ENCODE measurements around the gene SPOCK2. TPM values are rescaled to one million over a fixed set of nuclear protein-coding genes. Genes with fewer than 3 reads are reported as not detected.
"Not testable (repeated sequence)": the region's sequence is repeated elsewhere in the genome, so short reads cannot be mapped to it uniquely, and the experiment has no call there.

The SPOCK2 gene
- 9.7 TPM for total RNA-seq

- peaks cover 7 to 15% of the 10 kb centered on the region in 2 donors for H3K4me1 ChIP-seq
- TF ChIP-seq CTCF (IDR thresholded peaks at IDR 0.05) = no peak
- no peaks in the 10 kb centered on the region for H3K36me3 ChIP-seq
- peak within 1 kb of the TSS; percentile 54 to 62 for H3K4me3 ChIP-seq
- H3K9me3 ChIP-seq = no peaks in the 10 kb centered on the region
- no peak for DNase-seq (ENCODE audit: low spot score in 2 of 2)
- H3K27me3 ChIP-seq = peaks cover 13% of the 10 kb centered on the region
- intact Hi-C loops (cut with DNase I) = no loop called here
- H3K27ac ChIP-seq = no peak within 1 kb of the TSS
Measured at GRCh38 chr10:72087969-72088888, at the start of gene SPOCK2. SPOCK2 (minus strand) TSS chr10:72088551; CDS start chr10:72088328, 223 bp downstream.

GRCh38 chr10:72137583-72137982, 49.2 kb upstream of the SPOCK2 start:
- DNase-seq (ENCODE audit: low spot score in 2 of 2) = no peak
- H3K4me3 ChIP-seq = no peak overlapping the region
- no peaks in the 10 kb centered on the region for H3K9me3 ChIP-seq
- H3K27ac ChIP-seq = no peak overlapping the region
- H3K4me1 ChIP-seq = no peaks in the 10 kb centered on the region
- H3K27me3 ChIP-seq = no peaks in the 10 kb centered on the region
- TF ChIP-seq CTCF (IDR thresholded peaks at IDR 0.05) = no peak
- intact Hi-C loops (cut with DNase I) = no loop called here
- H3K36me3 ChIP-seq = peaks cover 5 to 11% of the 10 kb centered on the region in 2 donors

GRCh38 chr10:72136225-72136624, 47.9 kb upstream of the SPOCK2 start:
- H3K4me1 ChIP-seq; H3K9me3 ChIP-seq; H3K27ac ChIP-seq; DNase-seq (ENCODE audit: low spot score in 2 of 2); H3K27me3 ChIP-seq; H3K4me3 ChIP-seq; intact Hi-C loops (cut with DNase I): not testable (repeated sequence)
- H3K36me3 ChIP-seq = peaks cover 5 to 15% of the 10 kb centered on the region in 2 donors

GRCh38 chr10:72134785-72135767, 46.7 kb upstream of the SPOCK2 start:
- Histone ChIP-seq H3K9me3 (no peaks in the 10 kb centered on the region), H3K4me3 (no peak overlapping the region), H3K27me3 (no peaks in the 10 kb centered on the region), H3K4me1 (no peaks in the 10 kb centered on the region), H3K36me3 (peaks cover 5 to 15% of the 10 kb centered on the region in 2 donors), H3K27ac (no peak overlapping the region)
- no peak for TF ChIP-seq CTCF (IDR thresholded peaks at IDR 0.05)
- no peak for DNase-seq (ENCODE audit: low spot score in 2 of 2)
- intact Hi-C loops (cut with DNase I) = no loop called here

GRCh38 chr10:72133517-72133916, 45.2 kb upstream of the SPOCK2 start:
- TF ChIP-seq CTCF (IDR thresholded peaks at IDR 0.05) = no peak
- H3K36me3 ChIP-seq = peaks cover 5 to 15% of the 10 kb centered on the region in 2 donors
- intact Hi-C loops (cut with DNase I) = no loop called here
- no peak for DNase-seq (ENCODE audit: low spot score in 2 of 2)
- no peak overlapping the region for H3K27ac ChIP-seq
- H3K9me3 ChIP-seq = no peaks in the 10 kb centered on the region
- no peak overlapping the region for H3K4me3 ChIP-seq
- H3K27me3 ChIP-seq = no peaks in the 10 kb centered on the region
- no peaks in the 10 kb centered on the region for H3K4me1 ChIP-seq

All from ascending aorta (tissue), 2 donors.